GM19240 (cell line): ENCODE data around the gene MS4A4E.
"Not testable (repeated sequence)": the region's sequence is repeated elsewhere in the genome, so short reads cannot be mapped to it uniquely, and the experiment has no call there.

Experiments used
- DNase-seq: peaks from one replicate; pipeline ENCODE4 v3.0.0; 2011; ENCODE audit warnings: low spot score; ENCODE audit not compliant: insufficient read length

Gene MS4A4E

GRCh38 chr11:60242740-60243239 lies at the start of gene MS4A4E:
Gene MS4A4E (minus strand): TSS chr11:60243137. CDS start chr11:60230055, 13,082 bp downstream.
- DNase-seq: no peak

- DNase-seq: no peak
These were observed 49.2 kb upstream of the MS4A4E start for GRCh38 chr11:60292145-60292544.

- no peak for DNase-seq
These were observed 45.6 kb upstream of the MS4A4E start for GRCh38 chr11:60288531-60288930.

GRCh38 chr11:60285411-60286126 lies 42.6 kb upstream of the MS4A4E start:
- DNase-seq: not testable (repeated sequence)

- DNase-seq: no peak
These were observed 39.3 kb upstream of the MS4A4E start for GRCh38 chr11:60282286-60282685.

GRCh38 chr11:60281485-60281884 lies 38.5 kb upstream of the MS4A4E start:
- no peak for DNase-seq

GRCh38 chr11:60280412-60280811 lies 37.5 kb upstream of the MS4A4E start, which contains the start of gene MS4A4A:
Gene MS4A4A (plus strand): TSS chr11:60280666. CDS start chr11:60280676, 10 bp downstream.
- no peak for DNase-seq

- no peak for DNase-seq
These were observed 31.5 kb upstream of the MS4A4E start for GRCh38 chr11:60274416-60274815.

- peak; percentile 6 for DNase-seq
These were observed 22.7 kb upstream of the MS4A4E start for GRCh38 chr11:60265373-60266214.

GRCh38 chr11:60264644-60265043 lies 21.7 kb upstream of the MS4A4E start:
- DNase-seq: no peak

GRCh38 chr11:60263402-60263801 lies 20.5 kb upstream of the MS4A4E start:
- DNase-seq: no peak

- DNase-seq: no peak
These were observed 18.1 kb upstream of the MS4A4E start for GRCh38 chr11:60261014-60261413.

- DNase-seq: no peak
These were observed 15.2 kb upstream of the MS4A4E start for GRCh38 chr11:60257956-60258722.

GRCh38 chr11:60252213-60253108 lies 9.5 kb upstream of the MS4A4E start:
- no peak for DNase-seq

- no peak for DNase-seq
These were observed 8.7 kb upstream of the MS4A4E start for GRCh38 chr11:60251485-60252212.

GRCh38 chr11:60241786-60242185 lies 1.2 kb downstream of the MS4A4E start:
- no peak for DNase-seq

GRCh38 chr11:60240662-60241061 lies 2.3 kb downstream of the MS4A4E start:
- DNase-seq: no peak

- no peak for DNase-seq
These were observed 7.6 kb downstream of the MS4A4E start for GRCh38 chr11:60235321-60235720.

GRCh38 chr11:60230681-60231080 lies 12.3 kb downstream of the MS4A4E start:
- no peak for DNase-seq

GRCh38 chr11:60222141-60222540 lies 20.8 kb downstream of the MS4A4E start:
- DNase-seq: no peak
